Stimulated activated CD8-positive, alpha-beta memory T cell treated with anti-CD3 and anti-CD28 coated beads, Interleukin-7, amount 100 ng/mL, for 48 hours (primary cell): ENCODE measurements around the gene MIR17HG.
"Not testable (repeated sequence)": the region's sequence is repeated elsewhere in the genome, so short reads cannot be mapped to it uniquely, and the experiment has no call there.

Experiments
- DNase-seq, 2 donors: peaks; one replicate each; pipeline ENCODE4 v3.0.0-alpha.2; 2020; ENCODE audit warnings: low read depth in 1 of 2; ENCODE audit errors: extremely low read depth in 1 of 2

Gene MIR17HG

DNA sequence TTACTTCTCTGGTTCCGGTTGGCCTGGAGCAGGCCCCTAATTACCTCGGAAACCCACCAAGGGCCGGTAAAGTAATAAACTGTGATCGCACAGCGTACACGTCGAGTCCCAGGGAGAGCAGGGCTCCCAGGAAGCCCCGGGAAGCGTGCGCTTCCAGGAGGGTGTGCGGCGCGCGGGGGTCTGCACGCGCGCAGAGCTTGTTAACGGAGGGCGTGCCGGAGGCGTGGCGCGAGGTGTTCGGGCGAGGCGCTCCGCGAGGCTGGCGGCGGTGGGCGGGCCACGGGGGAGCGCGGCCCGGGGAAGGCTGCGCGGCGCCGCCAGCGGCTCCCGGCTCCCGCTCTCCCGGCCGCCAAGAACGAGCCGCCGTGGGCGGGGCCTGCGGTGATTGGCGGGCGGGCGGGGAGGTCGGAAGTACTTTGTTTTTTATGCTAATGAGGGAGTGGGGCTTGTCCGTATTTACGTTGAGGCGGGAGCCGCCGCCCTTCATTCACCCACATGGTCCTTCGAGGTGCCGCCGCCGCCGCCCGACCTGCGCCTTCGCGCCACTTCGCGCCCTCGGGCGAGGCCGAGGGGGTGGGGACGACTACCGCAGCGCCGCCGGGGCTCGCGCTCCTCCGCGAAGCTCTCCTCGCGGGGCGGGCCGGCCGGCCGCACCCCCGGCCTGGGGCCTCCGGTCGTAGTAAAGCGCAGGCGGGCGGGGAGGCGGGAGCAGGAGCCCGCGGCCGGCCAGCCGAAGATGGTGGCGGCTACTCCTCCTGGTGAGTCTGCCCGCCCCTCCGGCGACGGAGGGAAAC lies at the start of gene MIR17HG:
TSS of gene MIR17HG (plus strand) at position 486 of the 794 bp plus-strand sequence.
- peak; percentile 81 to 83 for DNase-seq

DNA sequence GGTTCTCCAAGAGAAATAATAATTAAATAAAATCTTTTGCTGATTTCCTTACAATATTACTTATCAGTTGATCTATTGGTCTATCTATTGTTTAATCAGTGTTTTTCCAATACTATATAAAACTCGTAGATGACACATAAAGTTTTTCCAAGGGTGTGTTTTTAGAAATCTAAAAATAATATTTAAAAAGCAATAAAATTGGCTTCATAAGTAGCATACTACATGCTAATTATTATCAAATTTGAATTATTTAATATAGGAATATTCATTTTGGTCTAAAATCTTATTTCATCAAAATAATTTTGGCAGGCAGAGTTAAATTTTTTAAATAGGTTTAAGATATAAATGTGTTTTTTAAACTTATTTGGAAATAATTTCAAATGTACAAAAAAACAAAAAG lies 49.4 kb upstream of the MIR17HG start:
- DNase-seq = no peak

DNA sequence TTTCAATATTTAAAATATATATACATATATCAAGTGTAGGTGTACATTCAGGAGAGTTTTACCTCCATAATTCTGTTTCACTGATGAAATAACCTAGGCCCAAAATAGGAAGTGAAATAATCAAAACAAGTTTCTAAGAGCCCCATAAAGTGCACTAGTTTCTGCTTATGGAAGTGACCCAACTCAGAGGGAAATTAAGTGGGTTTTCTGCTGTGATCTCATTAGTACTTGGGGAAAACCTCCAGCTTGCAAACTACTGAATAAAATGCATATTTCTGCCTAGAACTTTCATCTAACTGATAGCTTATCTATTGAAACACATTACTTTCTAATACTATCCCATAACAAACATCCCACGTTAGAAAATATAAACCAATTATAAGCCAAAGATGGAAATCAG lies 45.4 kb upstream of the MIR17HG start:
- no peak for DNase-seq

DNA sequence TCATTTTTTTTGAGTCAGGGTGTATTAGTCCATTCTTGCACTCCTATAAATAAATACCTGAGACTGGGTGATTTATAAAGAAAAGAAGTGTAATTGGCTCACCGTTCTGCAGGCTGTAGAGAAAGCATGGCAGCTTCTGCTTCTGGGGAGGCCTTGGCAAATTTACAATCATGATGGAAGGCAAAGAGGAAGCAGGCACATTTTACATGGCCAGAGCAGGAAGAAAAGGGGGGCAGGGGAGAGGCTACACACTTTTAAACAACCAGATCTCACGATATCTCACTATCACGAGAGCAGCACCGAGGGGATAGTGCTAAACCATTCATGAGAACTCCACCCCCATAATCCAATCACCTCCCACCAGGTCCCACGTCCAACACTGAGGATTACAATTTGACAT lies 44.5 kb upstream of the MIR17HG start:
- DNase-seq = no peak

DNA sequence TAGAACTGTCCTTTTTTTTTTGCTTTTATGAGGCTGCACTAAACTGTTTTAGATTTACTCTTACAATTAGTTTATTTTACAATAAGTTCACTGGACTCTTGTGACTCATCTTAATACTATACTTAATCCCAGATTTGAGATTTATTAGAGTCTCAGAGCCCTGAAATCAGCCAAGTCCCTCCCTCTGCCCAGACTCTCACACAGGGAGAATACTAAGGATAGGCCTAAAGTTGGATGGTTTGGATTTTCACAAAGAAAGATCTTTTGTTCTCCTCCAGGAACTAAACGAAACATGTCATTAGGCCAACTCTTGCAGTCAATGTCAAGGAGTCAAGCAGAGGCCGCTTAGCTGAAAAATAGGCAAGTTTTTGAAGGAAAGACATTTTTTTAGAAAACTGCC lies 42.7 kb upstream of the MIR17HG start:
- DNase-seq = no peak

DNA sequence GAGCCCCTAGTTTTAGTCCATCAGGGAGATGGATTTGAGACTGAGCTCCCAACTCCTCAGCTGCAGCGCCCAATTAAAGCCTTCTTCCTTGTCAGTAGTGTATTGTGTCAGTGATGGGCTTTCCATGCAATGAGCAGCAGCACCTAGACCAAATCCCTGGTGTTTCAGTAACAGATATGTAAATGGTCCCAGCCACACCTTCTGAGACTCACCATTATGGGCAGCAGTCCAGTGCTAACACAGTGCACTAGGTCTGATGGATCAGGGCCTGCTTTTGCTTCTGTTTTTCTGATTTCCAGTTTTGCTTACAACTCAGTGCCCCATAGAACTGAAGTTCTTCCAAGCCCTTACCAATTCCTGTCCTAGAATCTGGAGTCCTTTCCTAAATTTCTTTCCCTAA lies 41.8 kb upstream of the MIR17HG start:
- no peak for DNase-seq

DNA sequence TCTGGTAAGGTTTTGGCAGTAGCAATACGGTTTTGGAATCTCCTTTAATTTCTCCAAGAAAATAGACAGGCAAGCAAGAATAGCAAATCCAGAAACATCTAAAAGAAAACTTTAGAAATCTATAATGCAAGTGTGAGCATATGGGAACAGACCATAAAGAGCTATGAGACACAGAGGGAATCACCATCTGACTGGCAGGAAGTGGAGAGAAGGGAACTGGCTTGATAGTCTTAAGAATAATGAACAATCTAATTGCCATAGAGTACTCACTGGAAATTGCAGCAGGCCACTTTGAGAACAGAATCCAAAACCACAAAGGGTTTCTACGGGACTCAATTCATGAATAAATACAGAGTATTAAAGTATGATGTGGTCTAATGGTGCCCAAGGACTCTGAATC lies 39.6 kb upstream of the MIR17HG start:
- DNase-seq = no peak

DNA sequence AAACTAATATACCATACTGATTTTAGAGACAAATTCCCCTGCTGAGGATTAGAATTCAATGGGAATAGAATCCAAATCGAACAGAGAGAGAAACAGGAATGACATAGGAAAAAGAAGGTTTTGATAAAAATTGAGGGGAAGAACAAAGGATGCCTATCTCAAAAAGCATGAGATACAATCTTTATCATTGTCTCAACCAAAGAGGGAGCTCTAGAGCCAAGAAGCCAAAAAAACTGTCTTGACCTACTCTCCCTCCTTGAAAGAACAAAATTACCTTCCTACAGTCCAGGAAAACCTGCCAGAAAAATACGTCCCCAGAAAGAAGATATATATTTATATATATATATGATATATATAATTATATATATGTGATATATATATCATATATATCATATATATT lies 39.2 kb upstream of the MIR17HG start:
- DNase-seq = no peak

DNA sequence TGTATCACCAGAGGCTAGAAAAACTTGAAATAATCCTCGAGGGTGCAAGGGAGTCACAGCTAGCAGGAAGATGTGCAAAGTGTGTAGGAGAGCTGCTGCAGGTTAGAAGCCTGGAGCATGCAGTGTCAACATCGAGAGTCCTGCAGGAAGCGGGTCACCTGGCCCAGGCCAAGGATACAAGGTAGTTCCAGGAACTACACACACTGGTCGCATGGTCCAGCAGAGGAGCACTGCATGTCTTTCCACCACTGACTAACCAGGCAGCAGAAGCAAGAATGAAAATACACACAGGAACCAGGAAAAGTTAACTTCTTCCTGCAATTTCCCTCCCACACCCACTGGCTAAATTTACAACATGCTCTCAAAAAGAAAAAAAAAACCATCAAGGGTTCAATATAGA lies 36.0 kb upstream of the MIR17HG start:
- DNase-seq = no peak

DNA sequence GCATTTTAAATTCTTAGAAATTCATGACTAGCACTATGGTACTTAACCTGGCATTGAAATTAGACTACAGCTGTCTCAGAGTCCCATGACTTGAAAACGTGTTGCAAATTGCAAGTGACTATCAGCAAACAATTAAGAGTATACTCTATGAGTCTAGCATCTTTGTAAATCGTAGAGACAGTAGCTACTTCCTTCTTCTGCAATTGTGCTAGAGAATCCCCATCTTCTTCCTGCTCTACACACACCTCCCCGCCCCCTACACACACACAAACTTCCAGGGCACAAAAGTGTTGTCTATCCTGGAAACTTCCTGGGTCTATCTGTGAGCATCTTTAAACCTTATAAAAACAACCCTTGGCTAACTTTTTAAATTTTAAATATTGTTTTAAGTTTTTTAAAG lies 35.2 kb upstream of the MIR17HG start:
- DNase-seq = no peak

DNA sequence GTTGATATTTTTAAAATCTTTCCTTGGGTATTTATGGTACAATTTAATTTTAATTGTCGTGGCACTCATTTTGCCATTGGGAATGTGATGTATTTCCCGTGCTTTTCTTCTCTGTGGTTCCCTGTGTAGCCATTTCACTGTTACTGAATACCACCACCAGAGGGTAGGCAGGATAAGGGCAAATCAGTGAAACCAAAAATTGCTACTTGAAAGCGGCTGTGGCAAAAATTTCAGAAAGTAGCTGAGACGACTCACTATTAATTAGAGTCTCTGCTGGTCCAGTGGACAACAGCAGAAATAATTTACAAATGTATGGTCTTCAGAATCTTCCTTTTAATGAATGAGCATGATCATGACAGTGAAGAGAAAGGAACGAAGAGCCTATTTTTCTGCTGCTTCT lies 34.4 kb upstream of the MIR17HG start:
- no peak for DNase-seq

DNA sequence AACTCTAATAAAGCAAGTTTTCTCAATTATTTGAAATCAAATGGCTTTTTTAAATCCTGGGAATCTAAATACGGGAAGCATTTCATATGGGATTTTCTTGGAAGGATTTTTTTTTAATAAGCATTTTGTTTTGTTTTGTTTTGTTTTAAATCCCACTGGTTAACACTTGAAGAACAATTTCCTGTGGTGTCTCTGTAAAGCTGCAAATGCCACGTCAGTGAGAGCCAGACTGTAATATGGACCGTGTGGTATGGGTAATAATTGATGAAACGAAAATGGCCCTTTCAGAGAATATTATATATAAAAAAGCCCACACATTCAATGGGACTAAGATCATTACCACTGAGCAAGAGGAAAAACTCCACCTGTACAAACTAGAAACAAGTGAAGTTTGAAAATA lies 33.9 kb upstream of the MIR17HG start:
- DNase-seq = no peak

DNA sequence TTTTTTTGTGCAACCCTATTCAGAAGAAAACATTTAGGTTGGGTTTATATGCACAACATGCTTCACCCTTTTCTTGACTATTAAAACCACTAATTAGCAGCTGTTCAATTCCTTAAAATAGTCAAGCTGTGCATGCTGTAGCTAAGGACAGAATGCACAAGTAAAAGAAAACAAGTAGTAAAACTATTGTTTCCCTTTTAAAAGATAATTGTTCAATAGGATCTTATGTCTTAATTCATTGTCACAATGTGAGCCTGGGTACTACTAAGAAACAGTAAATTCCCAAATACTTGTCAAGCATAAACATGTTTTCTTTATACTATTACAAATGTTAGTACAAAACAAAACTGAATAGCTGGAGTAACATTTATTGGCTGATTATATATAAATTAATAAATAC lies 32.6 kb upstream of the MIR17HG start:
- no peak for DNase-seq

DNA sequence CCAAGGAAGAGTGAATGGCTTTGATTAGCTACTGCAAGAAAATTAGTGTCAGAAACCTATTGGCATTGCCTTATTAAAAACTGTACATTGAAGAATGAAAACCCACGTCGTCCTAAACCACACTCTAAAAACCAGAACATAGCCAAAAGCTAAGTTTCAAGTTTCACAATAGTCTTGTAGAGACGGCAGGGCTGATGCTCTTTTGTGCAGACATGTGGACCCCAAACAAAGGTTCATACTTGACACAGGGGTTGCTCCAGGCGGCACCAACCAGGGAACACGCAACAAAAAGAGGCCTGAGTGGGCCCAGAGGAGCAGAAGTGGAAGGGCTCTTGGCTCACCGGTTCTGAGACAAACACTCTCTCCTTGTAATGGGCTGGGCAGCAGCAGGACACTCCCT lies 28.6 kb upstream of the MIR17HG start:
- DNase-seq = no peak

DNA sequence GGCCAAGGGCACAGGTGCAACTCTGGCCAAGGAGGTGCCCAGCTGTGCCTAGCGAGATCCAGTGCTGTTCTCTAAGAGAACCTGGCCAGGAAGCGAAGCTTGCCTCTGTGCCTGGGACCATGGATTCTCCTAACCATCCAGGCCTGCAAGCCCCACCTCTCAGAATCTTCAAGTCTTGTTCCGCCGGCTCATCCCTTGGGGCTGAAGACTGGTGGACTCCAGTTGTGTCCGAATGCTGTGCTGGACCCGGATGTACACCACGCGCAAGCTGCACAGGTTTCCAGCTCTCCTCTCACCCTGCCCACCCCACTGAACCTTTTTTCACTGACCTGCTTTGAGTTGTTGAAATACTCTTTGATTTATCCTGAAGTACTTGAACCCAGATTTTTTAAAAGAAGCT lies 27.5 kb upstream of the MIR17HG start:
- DNase-seq = no peak

DNA sequence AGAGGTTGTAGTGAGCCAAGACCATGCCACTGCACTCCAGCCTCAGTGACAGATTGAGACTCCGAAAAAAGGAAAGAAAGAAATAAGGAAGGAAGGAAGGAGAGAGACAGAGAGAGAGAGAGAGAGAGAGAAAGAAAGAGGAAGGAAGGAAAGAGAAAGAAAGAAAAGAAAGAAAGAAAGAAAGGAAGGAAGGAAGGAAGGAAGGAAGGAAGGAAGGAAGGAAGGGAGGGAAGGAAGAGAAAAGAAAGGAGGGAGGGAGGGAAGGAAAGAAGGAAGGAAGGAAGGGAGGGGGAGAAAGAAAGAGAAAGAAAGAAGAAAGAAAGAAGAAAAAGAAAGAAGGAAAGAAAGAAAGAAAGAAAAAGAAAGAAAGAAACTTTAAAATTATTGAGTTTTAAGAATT lies 26.5 kb upstream of the MIR17HG start:
- not testable (repeated sequence) for DNase-seq

DNA sequence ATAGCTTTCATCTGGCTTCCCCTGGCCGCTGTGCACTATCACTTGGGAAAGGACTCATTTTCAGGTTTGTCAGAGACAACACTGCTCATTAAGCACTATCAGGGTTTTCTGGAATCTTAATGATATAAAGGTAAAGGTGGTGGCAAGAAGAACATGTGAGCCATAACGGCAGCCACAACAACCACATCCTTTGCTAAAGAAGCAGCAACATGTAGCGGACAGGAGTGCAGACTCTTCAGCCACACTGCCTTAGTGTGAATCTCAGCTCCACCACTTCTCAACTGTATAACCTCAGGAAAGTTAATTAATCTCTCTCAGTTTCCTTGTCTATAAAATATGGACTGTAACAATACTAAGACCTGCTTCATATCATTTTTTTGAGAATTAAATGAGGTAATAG lies 24.1 kb upstream of the MIR17HG start:
- no peak for DNase-seq

DNA sequence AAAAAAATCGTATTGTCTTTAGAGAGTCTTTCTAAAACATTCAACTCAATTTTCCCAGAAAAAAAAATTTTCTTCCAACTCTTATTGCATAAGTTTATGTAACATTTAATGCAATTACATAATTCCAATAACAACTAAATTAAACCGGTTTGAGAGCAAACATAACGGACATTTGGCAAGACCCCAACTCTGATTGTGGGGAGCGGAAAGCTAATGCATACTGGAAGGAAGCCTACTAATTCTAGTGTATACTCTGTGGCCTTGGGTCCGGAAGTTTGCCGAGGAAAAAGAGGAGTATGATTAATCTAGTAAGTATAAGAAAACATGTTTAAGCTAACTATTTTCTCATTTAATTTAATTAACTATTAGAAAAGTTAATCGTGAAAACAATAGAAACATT lies 21.3 kb upstream of the MIR17HG start:
- no peak for DNase-seq

DNA sequence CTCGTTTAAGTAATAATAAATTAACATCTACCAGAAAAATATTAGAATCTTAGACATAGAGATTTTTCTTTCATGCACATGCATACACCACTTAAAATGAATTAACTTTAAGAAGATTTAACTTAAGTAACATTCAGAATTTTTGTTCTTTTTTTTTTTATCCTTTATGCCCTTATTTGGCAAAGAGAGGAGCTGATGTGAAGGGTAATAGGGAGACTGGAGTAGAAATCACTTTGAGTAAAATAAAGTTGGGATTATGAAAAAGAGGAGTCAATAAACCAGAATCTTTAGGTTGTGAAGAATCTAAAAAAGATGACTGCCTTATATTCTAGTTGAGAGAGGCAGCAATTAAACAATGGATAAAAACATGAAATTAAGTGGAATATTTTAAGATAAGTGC lies 18.8 kb upstream of the MIR17HG start:
- no peak for DNase-seq

DNA sequence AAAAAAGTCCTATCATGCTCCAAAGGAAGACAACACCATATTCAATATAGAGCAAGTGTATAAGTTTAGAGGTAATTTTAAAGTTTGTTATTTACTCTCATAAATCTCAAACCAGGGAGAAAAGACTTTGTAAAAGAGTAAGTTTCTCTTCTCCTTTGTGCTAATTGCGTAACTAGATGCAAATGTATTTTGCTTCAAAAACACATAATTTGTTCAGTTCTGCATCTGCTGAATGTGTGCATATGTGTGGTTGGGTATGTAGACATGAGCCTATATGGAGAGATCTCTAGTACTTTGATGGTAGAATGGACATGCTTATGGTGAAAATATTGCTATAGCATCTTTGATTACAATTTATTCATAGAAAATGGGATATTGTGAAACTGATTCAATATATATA lies 17.8 kb upstream of the MIR17HG start:
- no peak for DNase-seq

DNA sequence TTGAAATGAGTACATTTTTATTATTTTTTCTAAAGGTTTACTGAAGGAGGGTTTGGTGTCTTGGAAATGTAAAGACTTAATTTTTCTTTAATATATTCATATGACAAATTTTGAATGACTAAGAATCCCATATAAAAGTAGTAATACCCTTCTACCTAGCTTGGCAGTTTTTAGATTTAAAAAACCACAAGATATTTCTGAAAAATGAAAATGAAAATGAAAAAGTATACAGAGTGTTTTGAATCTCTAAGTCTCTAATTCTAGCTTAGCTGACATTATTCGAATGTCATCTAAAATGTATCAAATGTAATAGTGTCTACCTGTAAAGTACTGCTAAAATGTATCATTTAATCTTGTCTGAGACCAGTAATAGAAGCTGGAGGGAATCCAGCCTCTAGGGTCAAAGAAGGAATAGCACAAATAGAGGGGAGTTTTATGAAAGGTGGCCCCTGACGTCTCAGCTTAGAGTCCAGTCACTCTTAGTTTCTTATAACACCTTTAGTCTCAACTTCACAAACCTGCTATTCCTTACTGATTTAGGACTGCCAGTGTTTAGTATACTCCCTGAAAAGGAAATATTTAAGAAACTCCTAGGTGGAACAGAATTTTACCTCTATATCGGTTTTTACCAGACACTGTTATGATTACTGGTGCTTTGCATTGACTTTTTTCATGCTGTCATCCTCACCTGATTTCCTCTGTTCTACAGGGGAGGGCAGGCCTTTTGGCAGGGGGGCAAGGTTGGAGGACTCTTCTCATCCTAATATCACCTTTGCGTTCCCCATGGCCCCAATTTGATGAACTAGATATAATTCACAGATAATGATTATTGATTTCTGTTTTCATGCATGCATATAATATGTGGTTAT lies 16.2 kb upstream of the MIR17HG start:
- DNase-seq = no peak

DNA sequence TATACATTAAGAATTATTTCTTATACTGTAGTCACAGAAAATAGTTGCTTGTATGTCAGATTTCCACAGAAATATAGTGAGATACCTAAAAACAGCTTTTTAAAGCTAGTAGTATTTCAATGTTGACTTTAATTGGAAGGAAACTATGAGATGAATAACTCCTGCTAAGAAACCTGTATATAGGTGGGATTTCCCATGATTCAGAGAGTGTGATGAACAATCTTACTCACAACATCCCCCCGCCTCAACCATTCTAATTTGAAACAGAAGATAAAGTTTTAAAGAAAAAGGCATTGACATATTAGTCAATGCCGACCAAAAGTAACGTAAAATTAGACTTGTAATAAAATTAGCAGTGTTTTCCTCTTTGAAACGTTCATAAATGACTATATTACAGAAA lies 1.4 kb upstream of the MIR17HG start:
- no peak for DNase-seq
